CD4-positive, alpha-beta T cell treated with Interleukin-1 beta for 1 hour (primary cell): ENCODE results near the gene KCNQ1.

Experiments
- DNase-seq, 2 donors: peaks; one replicate each; pipeline ENCODE4 v3.0.0-alpha.2; 2020 to 2022

The KCNQ1 gene

DNA sequence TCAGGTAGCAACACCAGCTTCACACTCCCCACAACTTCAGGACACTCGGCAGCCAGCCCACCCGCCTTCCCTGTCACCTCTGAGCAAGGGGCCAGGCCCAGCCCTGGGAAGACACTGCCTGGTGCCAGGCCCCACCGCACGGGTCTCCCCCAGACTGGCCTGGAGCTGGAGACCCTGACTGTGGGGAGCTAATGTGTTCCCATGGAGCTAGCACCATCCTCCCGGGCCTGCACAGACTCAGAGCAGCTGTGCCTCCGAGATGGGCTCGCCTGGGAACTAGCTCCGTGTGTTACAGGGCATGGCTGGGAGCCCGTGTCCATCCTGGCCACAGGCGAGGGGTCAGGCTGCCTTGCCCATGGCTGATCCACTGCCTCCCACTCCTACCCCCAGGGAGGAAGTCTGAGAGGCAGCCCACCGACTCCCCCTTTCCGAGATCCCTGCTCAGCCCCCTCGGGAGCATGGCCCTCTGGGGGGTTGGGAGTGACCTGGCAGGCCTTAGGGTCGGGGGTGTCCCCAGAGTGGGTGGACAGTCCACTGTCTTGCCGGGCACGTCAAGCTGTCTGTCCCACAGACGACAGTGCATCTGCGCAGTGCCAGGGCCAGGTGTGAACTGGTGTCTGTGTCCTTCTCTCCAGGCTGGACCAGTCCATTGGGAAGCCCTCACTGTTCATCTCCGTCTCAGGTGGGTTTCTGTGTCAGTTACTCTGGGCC, 331.7 kb downstream of the KCNQ1 start:
- DNase-seq = no peak

DNA sequence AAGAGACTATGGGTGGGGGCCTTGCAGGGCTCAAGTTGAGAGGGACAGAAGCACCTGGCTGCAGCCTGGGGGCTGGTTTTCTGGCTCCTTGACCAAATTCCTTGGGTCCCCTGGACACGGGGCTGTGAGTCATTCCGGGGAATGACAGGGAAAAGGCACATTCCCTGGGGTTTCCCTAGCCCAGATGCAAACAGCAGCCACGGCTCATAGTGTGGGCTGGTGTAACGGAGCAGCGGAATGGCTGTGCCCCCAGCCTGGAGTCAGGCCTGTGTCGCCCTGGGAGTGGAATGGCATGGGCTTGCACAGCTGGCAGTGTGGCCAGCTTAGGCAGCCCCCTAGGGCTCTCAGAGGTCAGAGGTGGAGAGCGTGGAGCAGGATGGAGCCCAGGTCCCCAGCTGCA, 332.6 kb downstream of the KCNQ1 start:
- DNase-seq = no peak

DNA sequence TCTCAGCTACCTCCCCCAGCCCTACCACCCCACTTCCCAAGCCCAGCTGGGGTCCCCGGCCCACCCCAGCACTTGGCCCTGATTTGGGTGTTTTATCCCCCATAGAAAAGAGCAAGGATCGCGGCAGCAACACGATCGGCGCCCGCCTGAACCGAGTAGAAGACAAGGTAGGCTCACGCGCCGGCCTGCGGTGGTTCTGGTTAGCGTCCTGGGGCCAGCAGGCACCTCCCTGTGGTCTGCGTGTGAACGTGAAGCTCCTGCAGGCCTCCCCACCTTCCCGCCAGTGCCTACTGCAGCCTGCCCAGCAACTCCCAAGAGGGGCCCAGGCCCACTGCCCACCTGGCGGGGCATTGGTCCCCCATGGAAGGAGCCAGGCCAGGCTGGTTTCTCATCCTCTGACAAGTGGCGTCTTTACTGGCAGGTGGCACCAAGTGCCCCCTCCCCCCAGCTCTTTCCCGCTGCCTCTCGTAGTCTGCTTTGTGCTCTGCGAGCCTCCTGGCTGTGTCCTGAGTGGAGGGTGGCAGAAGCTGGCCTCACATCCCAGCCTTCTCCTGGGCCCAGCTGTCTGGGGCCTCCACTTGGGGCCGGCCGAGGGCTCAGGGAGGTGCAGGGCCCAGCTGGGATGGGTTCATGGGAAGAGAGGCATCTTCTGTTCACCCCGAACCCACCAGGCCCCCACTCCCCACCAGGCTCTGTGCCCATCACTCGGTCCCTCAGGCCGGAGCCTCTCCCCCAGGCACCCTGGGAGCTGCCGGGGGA, 333.2 kb downstream of the KCNQ1 start:
- DNase-seq = no peak

DNA sequence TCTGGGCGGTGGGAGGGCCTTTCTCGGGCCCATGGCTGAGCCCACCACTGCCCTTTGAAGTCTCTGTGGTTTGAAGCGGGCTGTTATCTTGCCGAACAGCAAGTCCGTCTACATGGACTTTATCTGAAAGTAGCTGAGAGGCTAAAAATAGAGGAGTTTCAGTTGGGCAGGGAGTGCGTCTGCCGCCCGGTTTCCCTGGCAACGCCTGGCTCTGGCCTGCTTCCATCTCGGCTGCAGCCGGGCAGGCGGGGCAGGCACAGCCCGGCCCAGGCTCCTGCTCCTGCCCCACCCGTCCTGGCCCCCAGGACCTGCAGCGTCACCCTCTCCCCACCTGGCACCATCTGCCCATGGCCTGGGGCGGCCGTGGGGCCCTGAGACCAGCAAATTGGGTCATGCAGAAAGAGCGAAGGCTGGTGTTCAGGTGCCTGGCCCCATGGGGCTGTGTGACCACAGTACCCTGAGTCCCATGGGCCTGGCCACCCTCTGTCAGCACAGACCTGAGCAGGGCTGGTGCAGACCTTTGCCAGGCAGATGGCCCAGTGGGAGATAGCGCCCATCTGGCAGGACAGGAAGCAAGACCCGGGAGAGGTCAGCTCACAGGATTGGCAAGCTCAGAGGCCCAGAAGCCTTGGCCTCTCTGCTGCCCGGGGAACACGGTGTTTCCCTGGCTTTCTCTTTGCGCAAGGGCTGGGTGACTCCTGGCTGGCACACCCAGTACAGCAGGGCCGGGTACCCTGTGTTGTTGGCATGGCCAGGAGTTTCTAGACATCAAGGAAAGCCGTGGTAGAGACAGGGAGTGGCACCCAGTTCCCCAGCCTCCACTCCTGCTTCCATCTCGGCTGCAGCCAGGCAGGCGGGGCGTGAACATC, 334.1 kb downstream of the KCNQ1 start:
- no peak for DNase-seq

DNA sequence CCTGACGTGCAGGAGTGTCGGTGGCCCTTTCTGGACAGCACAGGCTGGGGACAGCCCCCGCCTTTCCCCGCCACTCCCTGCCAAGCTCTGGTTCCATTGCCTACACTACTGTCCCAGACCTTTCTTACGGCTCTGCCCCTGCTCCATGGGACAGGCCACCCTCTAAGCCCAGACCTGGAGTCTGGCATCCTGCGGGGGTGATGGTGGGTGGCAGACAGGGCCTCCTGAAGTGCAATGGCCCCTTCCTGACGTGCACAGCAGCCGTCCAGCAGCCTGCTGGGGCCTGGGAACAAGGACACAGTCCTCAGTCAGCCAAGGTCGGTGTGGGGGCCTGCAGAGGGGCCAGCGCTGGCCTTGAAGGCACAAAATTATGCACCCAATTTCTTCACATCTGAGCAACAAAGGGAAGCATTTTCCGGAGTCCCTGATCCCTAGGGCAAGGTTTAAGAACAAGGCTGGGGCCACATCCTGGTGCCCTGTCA, 334.7 kb downstream of the KCNQ1 start:
- no peak for DNase-seq

DNA sequence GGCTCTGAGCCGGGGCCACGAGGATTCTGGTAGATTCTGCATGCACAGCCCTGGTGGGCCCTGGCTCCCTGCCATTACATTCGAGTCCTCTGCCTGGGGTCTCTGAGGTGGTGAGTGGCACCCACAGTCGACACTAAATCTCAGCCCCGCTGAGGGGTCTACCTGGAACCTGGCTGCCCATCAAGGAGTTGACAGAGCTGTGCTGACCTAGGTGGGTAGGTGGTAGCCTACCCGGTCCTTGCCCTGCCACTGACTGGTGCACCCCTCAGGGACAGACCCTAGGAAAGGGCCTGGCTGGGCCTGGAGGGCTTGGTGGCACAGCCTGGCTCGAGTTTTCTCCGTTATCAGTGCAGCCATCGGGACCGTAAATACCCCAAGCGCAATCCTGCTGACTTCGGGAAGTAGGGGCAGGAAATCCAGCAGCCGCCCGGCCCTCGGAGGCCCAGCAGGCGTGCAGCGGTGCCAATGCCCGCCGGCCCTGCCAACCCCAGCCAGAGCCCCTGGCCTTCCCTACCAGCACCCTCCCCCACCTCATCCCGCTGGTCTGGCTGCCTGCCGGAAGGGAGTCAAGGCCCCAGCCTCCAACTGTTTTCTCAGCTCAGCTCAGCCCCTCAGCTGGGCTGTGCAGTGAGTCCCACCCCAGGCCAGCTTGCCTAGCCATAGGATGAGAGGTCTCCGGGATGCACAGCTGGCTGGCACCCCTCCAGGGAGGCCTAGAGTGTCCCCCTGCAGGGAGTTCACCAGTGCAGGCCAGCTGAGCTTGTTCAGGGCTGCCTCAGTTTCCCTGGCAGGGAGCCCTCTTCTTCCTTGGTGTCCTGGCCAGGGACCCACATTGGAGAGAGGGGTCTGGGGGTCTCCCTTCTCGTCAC, 335.4 kb downstream of the KCNQ1 start:
- DNase-seq = no peak

DNA sequence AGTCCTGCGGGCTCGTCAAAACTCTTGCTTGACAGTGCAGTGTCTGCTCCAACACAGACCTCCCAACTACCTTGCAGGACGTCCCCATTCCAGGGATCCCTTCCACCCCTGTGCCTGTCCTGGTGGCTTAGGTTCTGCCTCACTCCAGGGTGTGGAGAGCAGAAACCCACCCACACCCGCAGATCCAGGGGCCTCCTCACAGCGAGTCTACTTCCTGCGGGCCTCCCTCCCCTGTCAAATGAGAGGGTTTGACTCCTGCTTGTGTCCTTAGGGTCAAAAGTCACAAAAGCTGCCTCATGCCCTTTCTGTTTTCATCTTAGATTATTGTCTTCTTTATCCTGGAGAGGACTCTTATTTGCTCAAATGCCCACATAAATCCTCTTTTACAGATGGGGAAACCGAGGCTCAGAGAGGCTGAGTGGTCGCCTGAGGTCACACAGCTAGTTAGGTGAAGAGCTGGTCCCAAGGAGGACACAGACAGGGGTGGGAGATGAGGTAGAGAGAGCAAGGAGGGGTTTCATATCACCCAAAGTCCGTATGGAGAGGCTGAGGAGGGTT, 336.1 kb downstream of the KCNQ1 start:
- DNase-seq = no peak

DNA sequence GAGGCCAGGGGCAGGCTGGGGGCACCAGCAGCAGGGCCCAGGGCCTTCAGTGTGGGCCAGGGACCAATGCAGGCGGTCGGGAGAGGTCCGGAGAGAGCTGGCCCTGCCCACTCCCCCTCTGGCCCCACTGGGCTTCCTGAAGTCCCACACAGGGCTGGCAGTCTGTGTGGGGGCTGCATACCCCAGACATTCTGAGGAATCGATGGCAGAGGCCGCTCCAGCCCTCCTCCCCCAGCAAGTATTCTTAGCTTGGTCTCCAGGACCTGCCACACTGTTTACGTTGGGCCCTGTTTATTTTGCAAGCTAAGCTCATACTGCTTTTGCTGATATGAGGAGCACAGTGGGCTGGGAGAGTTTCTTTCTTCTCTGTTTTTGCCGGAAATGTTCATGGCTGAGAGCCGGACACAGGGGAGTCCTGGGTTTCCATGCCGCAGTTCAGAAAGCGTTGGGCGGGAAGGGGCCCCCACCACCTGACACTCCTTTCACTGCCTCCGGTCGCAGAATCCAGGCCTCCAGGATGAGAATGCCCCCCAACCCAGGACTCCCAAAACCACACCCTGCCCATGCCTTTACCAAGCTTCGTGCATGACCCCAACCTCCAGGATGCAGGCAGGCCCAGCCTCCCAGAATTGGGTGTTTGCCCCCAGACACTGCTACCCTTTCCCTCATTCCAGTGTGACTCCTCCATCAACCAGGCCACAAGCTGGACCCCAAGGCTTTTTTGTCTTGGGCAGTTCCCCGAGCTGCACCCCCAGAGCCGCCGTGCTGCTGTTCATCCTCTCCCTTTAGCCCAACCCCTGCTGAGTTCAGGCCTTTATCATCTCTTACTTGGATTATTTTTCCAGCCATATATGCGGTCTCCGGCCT, 336.8 kb downstream of the KCNQ1 start:
- DNase-seq = no peak

DNA sequence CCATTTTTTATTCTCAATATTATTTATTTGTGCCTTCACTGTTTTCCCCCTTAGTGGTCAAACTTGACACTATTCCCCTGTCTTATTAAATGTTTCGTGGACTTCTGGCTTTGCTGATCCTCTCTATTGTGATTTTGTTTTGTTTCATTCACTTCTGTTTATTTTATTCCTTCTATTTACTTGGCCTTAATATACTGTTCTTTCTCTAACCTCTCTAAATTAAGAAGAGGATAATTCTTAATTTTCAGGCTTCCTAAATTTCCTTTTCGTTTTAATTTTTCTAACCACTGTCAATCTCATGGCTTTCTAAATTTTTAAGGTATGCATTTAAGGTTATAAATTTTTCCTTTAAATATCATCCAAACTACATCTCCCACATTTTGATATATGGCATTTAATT, 338.0 kb downstream of the KCNQ1 start:
- DNase-seq = no peak

DNA sequence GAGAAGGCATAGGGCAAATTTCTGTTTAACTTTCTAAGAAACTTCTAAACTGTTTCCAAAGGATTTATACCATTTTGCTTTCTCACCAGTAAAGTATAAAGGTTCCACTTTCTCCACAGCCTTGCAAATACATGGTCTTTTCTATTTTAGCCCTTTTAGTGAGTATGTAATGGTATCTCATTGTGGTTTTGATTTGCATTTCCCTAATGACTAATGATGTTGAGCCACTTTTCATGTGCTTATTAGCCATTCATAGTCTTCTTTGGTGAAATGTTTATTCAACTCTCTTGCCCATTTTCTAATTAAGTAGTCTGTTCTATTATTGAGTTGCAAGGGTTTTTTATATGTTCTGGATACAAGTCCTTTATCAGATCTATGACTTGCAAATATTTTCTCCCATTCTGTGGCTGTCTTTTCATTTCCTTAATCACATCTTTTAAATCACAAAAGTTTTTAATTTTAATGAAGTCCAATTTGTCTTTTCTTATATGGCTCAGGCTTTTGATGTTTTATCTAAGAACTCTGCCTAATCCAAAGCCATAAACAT, 338.8 kb downstream of the KCNQ1 start:
- no peak for DNase-seq

DNA sequence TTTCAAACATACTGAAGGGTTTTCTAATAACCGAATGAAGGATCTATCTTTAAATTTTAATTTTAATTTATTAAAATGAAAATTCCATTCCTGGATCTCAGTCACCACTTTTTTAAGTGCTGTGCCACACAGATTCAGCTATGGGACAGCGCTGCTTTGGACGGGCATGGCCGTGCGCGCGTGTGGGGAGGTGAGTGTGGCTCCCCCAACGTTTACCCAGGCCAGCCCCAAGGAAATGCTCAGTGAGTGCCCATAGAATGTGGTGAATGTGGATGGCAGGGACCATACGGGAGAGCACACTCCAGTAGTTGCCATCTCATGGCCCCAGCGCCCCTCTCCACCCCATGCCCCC, 343.0 kb downstream of the KCNQ1 start:
- DNase-seq = no peak

DNA sequence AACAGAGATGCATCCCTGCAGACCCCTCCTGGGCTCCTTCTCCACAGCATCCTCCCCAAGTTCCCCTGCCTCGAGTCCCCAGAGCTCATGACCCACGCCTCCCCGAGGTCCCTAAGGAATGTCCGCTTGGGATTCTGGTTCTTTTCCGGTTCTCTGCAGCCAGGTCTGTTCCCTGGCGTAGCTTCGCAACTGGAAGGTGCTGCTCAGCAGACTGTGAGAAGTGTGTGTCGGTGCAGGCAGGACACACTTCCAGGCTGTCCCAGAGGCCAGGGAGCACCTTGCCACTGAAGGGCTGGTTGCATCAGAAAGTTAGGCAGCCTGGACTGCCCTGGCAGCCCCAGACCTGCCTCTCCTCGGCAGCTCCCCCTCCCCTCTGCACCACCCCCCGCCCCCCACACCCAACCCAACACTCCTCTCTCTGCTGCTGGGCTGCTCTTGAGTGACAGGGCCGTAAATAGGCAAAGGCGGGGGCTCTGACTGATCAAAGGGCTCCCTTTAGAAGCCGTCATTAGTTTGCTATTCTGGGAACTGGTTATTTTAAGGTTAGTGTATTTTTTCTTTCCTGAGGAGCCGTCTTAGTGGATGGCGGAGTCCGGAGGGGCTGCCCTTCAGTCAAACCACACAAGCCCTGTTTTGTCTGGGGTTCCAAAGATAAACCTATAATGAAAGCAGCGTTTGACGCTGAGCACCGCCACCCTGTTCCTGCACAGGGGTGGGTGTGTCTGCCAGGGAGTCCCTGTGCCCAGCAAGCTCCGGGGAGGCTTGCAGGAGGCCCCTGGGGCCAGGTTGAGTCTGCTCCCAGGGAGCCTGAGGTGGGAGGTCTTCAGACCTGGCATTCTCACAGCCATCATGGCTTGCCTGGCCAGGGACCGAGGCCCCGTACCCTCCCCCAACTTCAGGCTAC, 343.6 kb downstream of the KCNQ1 start:
- no peak for DNase-seq

DNA sequence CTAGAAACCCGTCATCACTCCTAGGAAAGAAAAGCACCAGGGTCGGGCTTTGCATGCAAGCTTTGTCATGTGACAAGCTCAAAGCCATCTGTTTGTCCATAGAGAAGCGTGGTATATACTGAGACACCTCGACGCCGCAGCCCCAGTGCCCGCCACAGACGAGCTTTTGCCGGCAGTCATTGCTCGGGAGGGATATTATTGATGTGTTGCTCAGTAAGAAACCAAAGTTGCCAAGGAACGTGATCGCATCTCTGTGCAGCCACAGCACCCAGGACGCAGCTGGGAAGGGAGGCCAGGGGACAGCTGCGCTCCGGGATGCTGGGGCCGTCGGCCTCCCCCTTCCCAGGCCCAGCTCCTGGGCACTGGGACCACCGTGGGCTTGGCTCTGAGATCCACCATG, 344.5 kb downstream of the KCNQ1 start:
- no peak for DNase-seq

DNA sequence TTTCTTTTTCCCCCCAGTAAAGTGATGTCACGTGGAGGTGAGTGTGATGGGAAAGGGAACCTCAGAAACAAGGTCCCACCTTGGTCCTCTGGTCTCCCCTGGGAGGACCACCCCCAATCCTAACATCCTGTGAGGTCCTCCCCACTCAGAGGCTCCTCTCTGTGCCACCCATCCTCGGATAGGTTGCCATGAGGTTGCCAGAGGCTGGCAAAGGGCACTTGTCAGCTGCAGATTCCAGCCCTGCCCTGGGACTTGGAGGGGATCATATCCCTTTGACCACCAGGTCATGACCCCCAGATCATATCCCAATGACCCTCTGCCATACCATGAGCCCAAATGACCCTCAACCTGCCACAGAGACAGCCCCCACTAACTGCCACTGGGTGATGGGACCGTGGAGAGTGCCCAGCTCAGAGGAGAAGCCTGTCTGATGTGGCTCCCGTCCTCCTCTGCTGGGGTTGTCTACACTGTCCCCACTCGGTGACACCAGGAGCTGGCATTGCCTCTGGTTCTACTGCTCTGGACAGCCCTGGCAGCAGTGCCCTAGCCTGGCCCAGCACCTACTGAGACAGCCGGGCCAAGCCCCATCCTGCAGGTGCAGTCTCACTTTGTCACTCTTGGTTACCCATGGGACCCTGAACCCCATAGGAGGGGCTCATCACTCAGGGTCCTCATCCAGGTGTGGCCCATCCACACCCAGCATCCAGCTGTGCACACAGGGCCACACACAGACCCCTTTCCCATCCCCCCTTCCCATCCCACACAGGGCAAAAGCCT, 345.2 kb downstream of the KCNQ1 start:
- DNase-seq = no peak

DNA sequence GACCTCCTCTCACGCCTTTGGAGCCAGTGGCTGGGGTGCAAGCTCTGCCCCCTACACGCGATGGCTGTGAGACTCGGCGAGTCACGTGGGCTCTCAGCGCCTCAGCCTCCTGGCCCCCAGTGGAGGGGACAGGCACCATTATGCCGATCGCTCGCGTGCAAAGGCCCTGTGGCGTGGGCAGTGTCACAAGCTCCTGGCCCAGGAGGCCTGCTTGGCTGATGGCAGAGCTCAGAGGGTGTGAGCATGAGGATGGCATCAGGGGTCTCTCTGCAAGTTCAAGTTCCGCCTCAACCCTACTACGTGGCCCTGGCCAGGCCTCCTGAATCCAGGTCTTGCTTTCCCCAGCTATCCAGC, 345.7 kb downstream of the KCNQ1 start:
- DNase-seq = no peak

DNA sequence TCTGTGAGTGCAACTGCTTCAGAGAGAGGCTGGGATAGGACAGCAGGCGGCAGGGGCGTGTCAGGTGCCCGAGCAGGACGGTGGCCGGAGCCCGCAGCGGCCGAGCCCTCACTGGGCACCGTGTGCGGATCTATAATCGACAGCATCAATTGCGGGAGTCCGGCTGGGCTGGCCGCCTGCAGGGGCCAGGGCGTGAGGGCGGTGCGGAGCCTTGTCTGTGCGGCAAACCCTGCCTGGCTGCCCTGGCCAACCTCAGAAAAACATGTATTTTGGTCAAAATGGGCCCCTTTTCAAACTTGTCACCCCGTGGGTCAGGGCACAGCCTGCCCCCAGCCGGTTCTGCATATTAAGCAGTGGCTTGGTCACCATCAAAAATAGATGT, 346.3 kb downstream of the KCNQ1 start:
- DNase-seq = no peak

DNA sequence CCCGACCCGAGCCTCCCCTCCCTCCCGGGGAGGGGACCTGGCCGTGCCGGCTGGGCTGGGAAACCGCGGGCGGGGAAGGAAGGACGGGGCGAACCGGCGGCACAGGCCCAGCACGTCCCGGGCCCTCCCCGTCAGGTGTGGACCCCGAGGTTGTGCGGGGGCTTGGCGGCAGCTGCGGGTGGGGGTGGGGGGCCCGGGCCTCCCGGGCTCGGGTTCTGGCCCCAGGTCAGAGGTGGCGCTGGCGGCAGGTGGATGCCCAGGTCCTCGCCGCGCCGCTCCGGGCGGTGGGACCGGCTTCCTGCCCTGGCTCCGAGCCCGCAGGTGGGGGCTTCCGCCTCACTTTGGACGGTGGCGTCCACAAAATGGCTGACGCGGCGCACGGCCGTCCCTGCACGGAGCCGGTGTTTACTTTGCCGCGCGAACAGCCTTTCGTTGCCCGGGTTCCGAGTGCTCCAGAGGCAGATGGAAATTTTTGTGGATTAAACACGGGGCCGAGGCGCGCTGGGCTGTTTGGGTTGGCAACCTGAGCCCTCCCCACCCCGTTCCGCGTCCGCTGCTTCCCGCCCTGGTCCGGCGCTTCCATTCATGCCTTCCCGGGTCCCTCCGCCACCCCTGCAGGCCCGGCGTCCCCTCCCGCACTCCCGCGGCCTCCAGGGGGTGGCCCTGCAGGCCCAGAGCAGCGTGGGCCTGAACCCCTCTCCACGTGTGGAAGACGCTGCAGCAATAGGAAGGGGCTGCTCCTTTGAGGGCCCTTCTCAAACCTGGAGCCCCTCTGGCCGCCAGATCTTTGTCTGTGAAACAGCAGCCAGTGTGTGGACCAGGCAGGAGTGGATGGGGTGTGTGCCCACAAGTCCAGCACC, 346.9 kb downstream of the KCNQ1 start:
- DNase-seq = peak; percentile 31 to 39
